Stomach (tissue), 9 donors: ENCODE data around the gene SDCBP2. TPM values are rescaled to one million over a fixed set of nuclear protein-coding genes. Genes with fewer than 3 reads are reported as not detected.
A peak's percentile ranks its signal among the peaks of the same experiment; 100 is the strongest.

Source experiments
- DNase-seq, 2 donors: peaks; one replicate each; pipeline versions ENCODE4 v3.0.0 to v3.0.0-alpha.2; 2013 to 2019
- H3K27ac ChIP-seq, 5 donors: fragments of 200-600 bp in 4 of 5; sonication (generic) in 4 of 5; one replicate each; pipeline ENCODE4 v1.5.1; 2013 to 2019; ENCODE audit warnings: mild to moderate bottlenecking in 1 of 5, moderate library complexity in 1 of 5
- H3K27me3 ChIP-seq, 3 donors: fragments of 200-600 bp; sonication (generic); one replicate each; pipeline ENCODE4 v1.5.1; 2017 to 2019; ENCODE audit warnings: mixed run types in 1 of 3
- H3K36me3 ChIP-seq, 4 donors: fragments of 200-600 bp; sonication (generic); 1 replicate in 3 of 4; 2 replicates in 1 of 4; pipeline ENCODE4 v1.5.1; 2016 to 2019
- H3K4me1 ChIP-seq, 4 donors: fragments of 200-600 bp; sonication (generic); one replicate each; pipeline ENCODE4 v1.5.1; 2016 to 2019
- H3K4me3 ChIP-seq, 4 donors: fragments of 200-600 bp; sonication (generic) in 3 of 4; one replicate each; pipeline ENCODE4 v1.5.1; 2016 to 2019; ENCODE audit warnings: mild to moderate bottlenecking in 1 of 4
- H3K9me3 ChIP-seq, 4 donors: fragments of 200-600 bp; sonication (generic); one replicate each; pipeline ENCODE4 v1.5.1; 2016 to 2019
- EP300 ChIP-seq: sonication (generic); formaldehyde crosslinking; IDR thresholded peaks from one replicate; pipeline ENCODE4 v1.6.1; 2017; ENCODE audit warnings: antibody characterized with exemption
- POLR2A ChIP-seq, 4 donors: fragments of 450-650 bp; IDR thresholded peaks; one replicate each; pipeline ENCODE4 v1.6.1; 2016; ENCODE audit warnings: antibody characterized with exemption in 4 of 4, control low read depth in 2 of 4, mild to moderate bottlenecking in 1 of 4, moderate library complexity in 1 of 4
- POLR2AphosphoS5 ChIP-seq, 3 donors: sonication (generic); formaldehyde crosslinking; IDR thresholded peaks; one replicate each; pipeline ENCODE4 v1.6.1; 2016; ENCODE audit warnings: antibody characterized with exemption in 3 of 3
- WGBS, 5 donors: extraction: QIAGEN DNeasy Blood & Tissue Kit in 3 of 5; methylation state at CpG; one replicate each; pipeline versions ENCODE4 v1.1.5 to v1.1.7; 2013 to 2018; 5-methylcytosine and 5-hydroxymethylcytosine counted together
- intact Hi-C: fragments of 100-400 bp; cut with DNase I; formaldehyde crosslinking; loops from one replicate; pipeline ENCODE4 v1.15.1; 2023; ENCODE audit warnings: low total_unique reads
- polyA plus RNA-seq, 3 donors: library from polyadenylated mRNA; stranded (reverse); fragments of 200-250 nt; gene quantifications; one replicate each; pipeline ENCODE4 v1.2.3, GENCODE V29; 2013
- total RNA-seq, 5 donors: library from RNA; depleted of rRNA; stranded (reverse); fragments of >200 nt; gene quantifications; one replicate each; pipeline versions ENCODE4 v1.1.0 to v1.2.3, GENCODE V29; 2014 to 2016
- TF ChIP-seq, protein P1 (sequence below), 7 experiments: fragments of 450-650 bp in 4 of 7; fragments of 200-600 bp in 3 of 7; sonication (generic) in 3 of 7; IDR thresholded peaks; one replicate each; pipeline ENCODE4 v1.5.1; 2016 to 2019; ENCODE audit warnings: antibody characterized with exemption in 7 of 7, control low read depth in 2 of 7, mild to moderate bottlenecking in 1 of 7
- donor health status: healthy with polysubstance abuse.
- donor health status: Bipolar disorder and iron deficiency.
- donor health status: healthy.

Gene SDCBP2
- total and polyA plus RNA-seq, 8 donors: 33.3 to 297 (median 60.5) TPM

DNA sequence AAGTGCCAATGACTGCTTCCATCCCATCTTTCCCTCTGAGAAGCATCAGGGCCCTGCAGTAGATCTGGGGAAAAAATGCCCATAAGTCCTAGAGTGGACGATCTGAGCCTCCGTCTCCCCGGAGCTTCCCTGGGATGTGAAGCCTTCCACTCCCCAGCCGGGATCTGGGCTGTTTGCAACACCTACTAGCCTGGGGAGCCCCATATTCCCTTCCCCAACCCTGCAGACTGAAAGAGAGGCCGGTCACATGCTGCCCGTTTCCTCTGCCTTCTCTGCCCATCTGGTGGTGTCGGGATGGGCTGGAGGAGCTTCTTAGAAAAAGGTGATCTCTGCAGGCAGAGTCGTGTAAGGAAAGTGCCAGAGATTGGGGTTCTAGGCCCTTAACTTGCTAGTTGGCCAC lies 61.8 kb downstream of the SDCBP2 start:
- intact Hi-C loops: no loop called here
- WGBS, 5 donors: 74 to 80% (median 76%) methylated on average over 2 to 8 of the region's 8 CpGs
- Histone ChIP-seq H3K36me3 (peaks cover 0 to 7% (median 0%) of the 10 kb centered on the region in 4 donors), H3K27me3 (peaks cover 0 to 10% (median 0%) of the 10 kb centered on the region in 3 donors), H3K27ac (peak overlapping the region in 3 of 5 donors; percentile 72 to 84 (median 81)), H3K9me3 (no peaks in the 10 kb centered on the region), H3K4me1 (peaks cover 16 to 31% (median 25%) of the 10 kb centered on the region in 4 donors), H3K4me3 (peak overlapping the region; percentile 86 to 99 (median 98))
- DNase-seq: no peak
- TF ChIP-seq EP300 (no peak), POLR2A (IDR thresholded peaks at IDR 0.05) (no peak), POLR2AphosphoS5 (IDR thresholded peaks at IDR 0.05) (no peak)
- TF ChIP-seq, protein P1, sequence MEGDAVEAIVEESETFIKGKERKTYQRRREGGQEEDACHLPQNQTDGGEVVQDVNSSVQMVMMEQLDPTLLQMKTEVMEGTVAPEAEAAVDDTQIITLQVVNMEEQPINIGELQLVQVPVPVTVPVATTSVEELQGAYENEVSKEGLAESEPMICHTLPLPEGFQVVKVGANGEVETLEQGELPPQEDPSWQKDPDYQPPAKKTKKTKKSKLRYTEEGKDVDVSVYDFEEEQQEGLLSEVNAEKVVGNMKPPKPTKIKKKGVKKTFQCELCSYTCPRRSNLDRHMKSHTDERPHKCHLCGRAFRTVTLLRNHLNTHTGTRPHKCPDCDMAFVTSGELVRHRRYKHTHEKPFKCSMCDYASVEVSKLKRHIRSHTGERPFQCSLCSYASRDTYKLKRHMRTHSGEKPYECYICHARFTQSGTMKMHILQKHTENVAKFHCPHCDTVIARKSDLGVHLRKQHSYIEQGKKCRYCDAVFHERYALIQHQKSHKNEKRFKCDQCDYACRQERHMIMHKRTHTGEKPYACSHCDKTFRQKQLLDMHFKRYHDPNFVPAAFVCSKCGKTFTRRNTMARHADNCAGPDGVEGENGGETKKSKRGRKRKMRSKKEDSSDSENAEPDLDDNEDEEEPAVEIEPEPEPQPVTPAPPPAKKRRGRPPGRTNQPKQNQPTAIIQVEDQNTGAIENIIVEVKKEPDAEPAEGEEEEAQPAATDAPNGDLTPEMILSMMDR (IDR thresholded peaks at IDR 0.05): no peak

DNA sequence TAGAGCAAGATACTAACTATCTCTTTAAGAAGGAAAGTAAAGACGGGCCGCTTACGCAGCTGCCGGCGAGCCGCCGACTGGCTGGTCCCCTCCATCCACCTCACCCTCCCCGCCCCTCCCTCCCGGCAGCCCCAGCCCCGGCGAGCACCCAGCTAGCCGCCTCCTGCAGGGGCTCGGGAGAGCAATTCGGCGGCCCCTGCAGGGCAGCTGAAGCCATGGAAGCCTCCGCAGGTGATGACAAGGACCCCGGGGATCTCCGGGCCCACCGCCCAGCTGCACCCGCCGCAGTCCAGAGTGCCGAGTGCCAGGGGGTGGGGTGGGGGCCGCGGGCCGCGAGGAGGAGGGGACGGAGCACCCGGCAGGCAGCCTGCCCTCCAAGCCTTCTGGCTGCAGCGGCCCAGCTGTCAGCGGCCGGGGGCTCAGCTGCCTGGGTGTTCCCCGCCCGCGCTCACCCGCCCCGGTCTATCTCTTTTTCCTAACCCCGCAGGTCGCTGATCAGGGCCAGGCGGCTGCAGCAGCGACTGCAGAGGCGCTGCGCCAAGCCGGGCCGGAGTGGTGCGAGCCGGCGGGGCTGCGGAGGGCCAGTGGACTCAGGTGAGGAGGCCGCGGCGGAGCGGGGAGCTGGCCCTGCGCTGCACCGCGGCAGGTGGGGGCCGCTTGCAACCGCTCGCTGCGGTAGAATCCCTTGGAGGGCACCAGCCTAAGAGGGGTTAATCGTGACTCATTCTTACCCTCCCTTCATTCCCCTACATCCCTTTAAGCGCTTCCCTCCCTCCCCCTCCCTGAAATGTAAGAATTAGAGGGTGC lies 62.6 kb downstream of the SDCBP2 start, which contains the start of gene SNPH:
Gene SNPH (plus strand): TSS at position 128 of the 807 bp plus-strand sequence. CDS start 29,946 bp downstream, outside the sequence.
- intact Hi-C loops: no loop called here
- 0 to 1% (median 1%) methylated on average over 33 to 61 of the region's 61 CpGs for WGBS, 5 donors
- Histone ChIP-seq H3K4me3 (peak within 1 kb of the TSS; percentile 86 to 99 (median 98)), H3K36me3 (peaks cover 0 to 7% (median 0%) of the 10 kb centered on the region in 4 donors), H3K4me1 (peaks cover 16 to 31% (median 25%) of the 10 kb centered on the region in 4 donors), H3K27ac (peak within 1 kb of the TSS; percentile 72 to 84 (median 81)), H3K27me3 (peaks cover 0 to 10% (median 0%) of the 10 kb centered on the region in 3 donors), H3K9me3 (no peaks in the 10 kb centered on the region)
- TF ChIP-seq POLR2A (IDR thresholded peaks at IDR 0.05): no peak
- DNase-seq: peak; percentile 77 to 89

- H3K9me3 ChIP-seq: no peaks in the 10 kb centered on the region
- peak overlapping the region; percentile 72 to 84 (median 81) for H3K27ac ChIP-seq
- TF ChIP-seq, protein P1 (IDR thresholded peaks at IDR 0.05): no peak
- TF ChIP-seq EP300 (no peak), POLR2A (IDR thresholded peaks at IDR 0.05) (no peak), POLR2AphosphoS5 (IDR thresholded peaks at IDR 0.05) (no peak)
- H3K4me1 ChIP-seq: peaks cover 16 to 31% (median 25%) of the 10 kb centered on the region in 4 donors
- peaks cover 0 to 5% (median 0%) of the 10 kb centered on the region in 4 donors for H3K36me3 ChIP-seq
- peaks cover 0 to 10% (median 0%) of the 10 kb centered on the region in 3 donors for H3K27me3 ChIP-seq
- H3K4me3 ChIP-seq: peak overlapping the region; percentile 86 to 99 (median 98)
- intact Hi-C loops: no loop called here
- DNase-seq: no peak
- 2 to 5% (median 4%) methylated on average over 10 of the region's 10 CpGs for WGBS, 5 donors
These were observed 63.1 kb downstream of the SDCBP2 start for GRCh38 chr20:1265916-1266166.

- Histone ChIP-seq H3K27me3 (peaks cover 0 to 10% (median 0%) of the 10 kb centered on the region in 3 donors), H3K36me3 (peaks cover 0 to under 1% (median 0%) of the 10 kb centered on the region in 4 donors), H3K27ac (peak overlapping the region in 4 of 5 donors; percentile 72 to 84 (median 78)), H3K4me3 (peak overlapping the region; percentile 86 to 99 (median 98)), H3K9me3 (no peaks in the 10 kb centered on the region), H3K4me1 (peaks cover 16 to 31% (median 25%) of the 10 kb centered on the region in 4 donors)
- TF ChIP-seq POLR2A (IDR thresholded peaks at IDR 0.05): no peak
- TF ChIP-seq POLR2AphosphoS5 (IDR thresholded peaks at IDR 0.05): no peak
- TF ChIP-seq EP300: no peak
- TF ChIP-seq, protein P1 (IDR thresholded peaks at IDR 0.05): no peak
- intact Hi-C loops: no loop called here
- 84 to 95% (median 91%) methylated on average over 4 of the region's 4 CpGs for WGBS, 5 donors
- DNase-seq: no peak
These were observed 63.6 kb downstream of the SDCBP2 start for GRCh38 chr20:1265226-1265915.
